ENCODE measurements around the gene CC2D1A. TPM values are rescaled to one million over a fixed set of nuclear protein-coding genes. Genes with fewer than 3 reads are reported as not detected.
"Not testable (repeated sequence)": the region's sequence is repeated elsewhere in the genome, so short reads cannot be mapped to it uniquely, and the experiment has no call there.

The CC2D1A gene
- total and polyA plus RNA-seq, 2 donors (not counting 1 experiment from before 2014, with no cell fraction given): 34.3 to 47.2 TPM

DNA sequence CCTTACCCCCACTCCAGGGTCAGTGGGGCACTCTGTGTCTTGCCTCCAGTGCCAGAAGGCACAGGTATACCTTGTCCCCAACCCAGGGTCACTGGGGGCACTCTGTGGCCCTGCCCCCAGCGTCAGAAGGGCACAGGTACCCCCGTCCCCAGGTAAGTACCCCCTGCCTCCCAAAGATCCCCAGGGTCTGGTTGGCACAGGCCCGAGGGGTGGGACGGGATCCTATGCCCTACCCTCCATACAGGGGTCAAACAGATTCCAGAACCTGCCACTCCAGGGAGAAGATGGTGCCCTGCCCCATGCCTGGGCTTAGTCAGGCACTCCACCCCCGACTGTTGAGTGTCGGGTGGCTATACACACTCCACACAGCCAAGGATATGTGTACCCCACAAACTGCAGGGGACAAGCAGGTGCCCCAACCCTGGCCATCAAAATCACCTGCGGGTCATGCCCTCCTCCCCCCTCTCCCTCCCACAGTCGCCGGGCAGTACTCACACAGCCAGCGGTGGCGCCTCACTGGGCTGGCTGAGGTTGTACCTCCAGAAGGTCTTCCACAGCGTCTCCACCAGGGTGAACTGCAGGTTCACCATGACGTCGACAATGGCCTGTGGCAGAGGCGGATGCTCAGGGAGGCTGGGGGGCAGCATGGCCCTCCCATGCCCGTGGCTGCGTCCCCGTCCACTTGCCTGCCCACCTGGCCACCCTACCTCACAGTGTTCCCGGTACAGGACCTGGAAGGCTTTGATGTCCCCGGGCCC is 60.1 kb downstream of the CC2D1A start:
- no peaks in the 10 kb centered on the region for H3K27me3 ChIP-seq (replicated peaks in 1 of 4; ENCODE audit: control extremely low read depth in 1 of 4, control insufficient read depth in 3 of 4, insufficient read depth in 4 of 4, low read length in 3 of 4)
- ChIA-PET CTCF (no interaction called here), POLR2A (interaction anchor here (0.5 to 0.6 kb wide), 2 partner anchors 48 to 68 kb away, joined by 3 to 5 read pairs; no protein-coding TSS in a partner anchor)
- Mint-ChIP-seq H3K9me3 (ENCODE audit: insufficient read depth) (no peaks in the 10 kb centered on the region), H3K4me3 (no peak overlapping the region), H3K4me1 (no peaks in the 10 kb centered on the region), H3K27ac (no peak overlapping the region), H3K27me3 (no peaks in the 10 kb centered on the region)
- no peaks in the 10 kb centered on the region for H4K20me1 ChIP-seq (ENCODE audit: control insufficient read depth, insufficient read depth, low read length, poor library complexity, severe bottlenecking)
- H3K36me3 ChIP-seq (replicated peaks in 1 of 2; ENCODE audit: control extremely low read depth in 1 of 2, control insufficient read depth in 1 of 2, extremely low read depth in 1 of 2, insufficient read depth in 2 of 2, low read length in 1 of 2): peaks cover 0 to 53% of the 10 kb centered on the region in 2 experiments
- H3K9ac ChIP-seq (ENCODE audit: low read length): no peak overlapping the region
- DNase-seq (peak; percentile 19), ATAC-seq (ENCODE audit: low read depth) (no peak)
- TF ChIP-seq, protein P1, sequence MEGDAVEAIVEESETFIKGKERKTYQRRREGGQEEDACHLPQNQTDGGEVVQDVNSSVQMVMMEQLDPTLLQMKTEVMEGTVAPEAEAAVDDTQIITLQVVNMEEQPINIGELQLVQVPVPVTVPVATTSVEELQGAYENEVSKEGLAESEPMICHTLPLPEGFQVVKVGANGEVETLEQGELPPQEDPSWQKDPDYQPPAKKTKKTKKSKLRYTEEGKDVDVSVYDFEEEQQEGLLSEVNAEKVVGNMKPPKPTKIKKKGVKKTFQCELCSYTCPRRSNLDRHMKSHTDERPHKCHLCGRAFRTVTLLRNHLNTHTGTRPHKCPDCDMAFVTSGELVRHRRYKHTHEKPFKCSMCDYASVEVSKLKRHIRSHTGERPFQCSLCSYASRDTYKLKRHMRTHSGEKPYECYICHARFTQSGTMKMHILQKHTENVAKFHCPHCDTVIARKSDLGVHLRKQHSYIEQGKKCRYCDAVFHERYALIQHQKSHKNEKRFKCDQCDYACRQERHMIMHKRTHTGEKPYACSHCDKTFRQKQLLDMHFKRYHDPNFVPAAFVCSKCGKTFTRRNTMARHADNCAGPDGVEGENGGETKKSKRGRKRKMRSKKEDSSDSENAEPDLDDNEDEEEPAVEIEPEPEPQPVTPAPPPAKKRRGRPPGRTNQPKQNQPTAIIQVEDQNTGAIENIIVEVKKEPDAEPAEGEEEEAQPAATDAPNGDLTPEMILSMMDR (IDR thresholded peaks at IDR 0.05): no peak
- TF ChIP-seq EZH2 (IDR thresholded peaks at IDR 0.05; ENCODE audit: borderline replicate concordance, insufficient read depth, low read depth, low read length, poor library complexity, severe bottlenecking): no peak
- H3K79me2 ChIP-seq (ENCODE audit: control insufficient read depth, insufficient read depth, low read length): no peaks in the 10 kb centered on the region
- no peak overlapping the region for H2AFZ ChIP-seq (ENCODE audit: insufficient read depth, low read depth, low read length, poor library complexity, severe bottlenecking)
- H3K27ac ChIP-seq (ENCODE audit: low read length in 2 of 2): no peak overlapping the region
- H3K9me3 ChIP-seq (ENCODE audit: control extremely low read depth in 1 of 3, control insufficient read depth in 2 of 3, insufficient read depth in 1 of 3, low read length in 2 of 3): peaks cover 0 to 3% (median 0%) of the 10 kb centered on the region in 3 donors
- no peak overlapping the region for H3K4me3 ChIP-seq (ENCODE audit: control extremely low read depth in 1 of 5, extremely low read depth in 1 of 5, insufficient read depth in 1 of 5, low read depth in 2 of 5, low read length in 4 of 5)
- H3K4me2 ChIP-seq (replicated peaks; ENCODE audit: low read depth, low read length, poor library complexity, severe bottlenecking): no peak overlapping the region
- intact Hi-C loops (cut with micrococcal nuclease): no loop called here
- no peaks in the 10 kb centered on the region for H3K4me1 ChIP-seq (ENCODE audit: control insufficient read depth in 2 of 2, insufficient read depth in 2 of 2, low read length in 2 of 2)
- 99% methylated on average over 19 of the region's 20 CpGs for WGBS (ENCODE audit: insufficient coverage)

DNA sequence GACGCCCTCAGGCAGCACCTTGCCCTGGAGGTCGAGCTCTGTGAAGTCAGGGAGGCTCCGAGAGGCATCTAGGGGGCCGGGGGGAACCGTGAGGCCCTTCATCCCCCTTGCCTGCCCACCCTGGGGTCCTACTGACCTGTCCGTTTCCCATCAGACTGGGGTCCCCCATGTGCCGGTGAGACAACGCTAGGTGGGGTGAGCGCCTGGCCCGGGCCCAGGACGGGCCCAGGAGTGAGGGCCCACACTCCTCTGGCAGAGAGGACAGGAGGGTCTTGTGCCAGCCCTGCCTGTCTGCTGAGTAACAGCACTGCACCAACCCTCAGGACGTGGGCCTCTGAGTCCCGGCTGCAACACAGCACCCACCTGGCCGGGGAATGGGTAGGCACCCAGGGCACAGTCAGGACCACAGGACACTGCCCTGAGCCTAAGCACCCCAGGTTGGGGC is 60.7 kb downstream of the CC2D1A start:
- H3K4me3 Mint-ChIP-seq: no peak overlapping the region
- Histone ChIP-seq H3K27ac (ENCODE audit: low read length in 2 of 2) (no peak overlapping the region), H4K20me1 (ENCODE audit: control insufficient read depth, insufficient read depth, low read length, poor library complexity, severe bottlenecking) (no peaks in the 10 kb centered on the region), H3K4me3 (ENCODE audit: control extremely low read depth in 1 of 5, extremely low read depth in 1 of 5, insufficient read depth in 1 of 5, low read depth in 2 of 5, low read length in 4 of 5) (no peak overlapping the region), H3K79me2 (ENCODE audit: control insufficient read depth, insufficient read depth, low read length) (no peaks in the 10 kb centered on the region), H3K36me3 (replicated peaks in 1 of 2; ENCODE audit: control extremely low read depth in 1 of 2, control insufficient read depth in 1 of 2, extremely low read depth in 1 of 2, insufficient read depth in 2 of 2, low read length in 1 of 2) (peaks cover 0 to 48% of the 10 kb centered on the region in 2 experiments), H2AFZ (ENCODE audit: insufficient read depth, low read depth, low read length, poor library complexity, severe bottlenecking) (no peak overlapping the region), H3K27me3 (replicated peaks in 1 of 4; ENCODE audit: control extremely low read depth in 1 of 4, control insufficient read depth in 3 of 4, insufficient read depth in 4 of 4, low read length in 3 of 4) (no peaks in the 10 kb centered on the region), H3K9ac (ENCODE audit: low read length) (no peak overlapping the region), H3K9me3 (ENCODE audit: control extremely low read depth in 1 of 3, control insufficient read depth in 2 of 3, insufficient read depth in 1 of 3, low read length in 2 of 3) (peaks cover 0 to 3% (median 0%) of the 10 kb centered on the region in 3 donors), H3K4me1 (ENCODE audit: control insufficient read depth in 2 of 2, insufficient read depth in 2 of 2, low read length in 2 of 2) (no peaks in the 10 kb centered on the region), H3K4me2 (replicated peaks; ENCODE audit: low read depth, low read length, poor library complexity, severe bottlenecking) (no peak overlapping the region)
- H3K4me1 Mint-ChIP-seq: no peaks in the 10 kb centered on the region
- DNase-seq: peak; percentile 4
- 96% methylated on average over 14 of the region's 14 CpGs for WGBS (ENCODE audit: insufficient coverage)
- intact Hi-C loops (cut with micrococcal nuclease): no loop called here
- H3K27me3 Mint-ChIP-seq: no peaks in the 10 kb centered on the region
- CTCF ChIA-PET: no interaction called here
- POLR2A ChIA-PET: interaction anchor here (0.5 to 0.6 kb wide), 3 partner anchors 48 to 68 kb away, joined by 3 to 5 read pairs (median 3); no protein-coding TSS in a partner anchor
- TF ChIP-seq EZH2 (IDR thresholded peaks at IDR 0.05; ENCODE audit: borderline replicate concordance, insufficient read depth, low read depth, low read length, poor library complexity, severe bottlenecking): no peak
- TF ChIP-seq, protein P1 (IDR thresholded peaks at IDR 0.05): no peak
- ATAC-seq (ENCODE audit: low read depth): no peak
- H3K9me3 Mint-ChIP-seq (ENCODE audit: insufficient read depth): no peaks in the 10 kb centered on the region
- no peak overlapping the region for H3K27ac Mint-ChIP-seq

DNA sequence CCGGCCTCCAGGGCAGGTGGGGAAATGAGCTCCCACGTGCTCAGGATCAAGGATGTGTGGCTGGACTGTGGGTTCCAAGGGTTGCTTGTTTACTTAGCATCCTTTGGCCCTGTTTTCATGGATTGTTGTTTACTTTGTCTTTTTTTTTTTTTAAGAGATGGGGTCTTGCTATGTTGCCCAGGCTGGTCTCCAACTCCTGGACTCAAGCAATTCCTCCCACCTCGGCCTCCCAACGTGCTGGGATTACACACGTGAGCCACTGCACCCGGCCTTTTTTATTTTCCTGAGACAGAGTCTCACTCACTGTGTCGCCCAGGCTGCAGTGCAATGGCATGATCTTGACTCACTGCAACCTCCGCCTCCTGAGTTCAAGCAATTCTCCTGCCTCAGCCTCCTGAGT is 61.2 kb downstream of the CC2D1A start:
- intact Hi-C loops (cut with micrococcal nuclease); CTCF ChIA-PET; H3K79me2 ChIP-seq (ENCODE audit: control insufficient read depth, insufficient read depth, low read length); H3K9me3 Mint-ChIP-seq (ENCODE audit: insufficient read depth); H4K20me1 ChIP-seq (ENCODE audit: control insufficient read depth, insufficient read depth, low read length, poor library complexity, severe bottlenecking); H2AFZ ChIP-seq (ENCODE audit: insufficient read depth, low read depth, low read length, poor library complexity, severe bottlenecking); H3K27ac Mint-ChIP-seq; H3K27me3 Mint-ChIP-seq; H3K4me1 Mint-ChIP-seq; H3K4me3 Mint-ChIP-seq; H3K9ac ChIP-seq (ENCODE audit: low read length); H3K4me1 ChIP-seq (ENCODE audit: control insufficient read depth in 2 of 2, insufficient read depth in 2 of 2, low read length in 2 of 2); H3K9me3 ChIP-seq (ENCODE audit: control extremely low read depth in 1 of 3, control insufficient read depth in 2 of 3, insufficient read depth in 1 of 3, low read length in 2 of 3); H3K27me3 ChIP-seq (replicated peaks in 1 of 4; ENCODE audit: control extremely low read depth in 1 of 4, control insufficient read depth in 3 of 4, insufficient read depth in 4 of 4, low read length in 3 of 4); DNase-seq; H3K27ac ChIP-seq (ENCODE audit: low read length in 2 of 2); ATAC-seq (ENCODE audit: low read depth); H3K4me3 ChIP-seq (ENCODE audit: control extremely low read depth in 1 of 5, extremely low read depth in 1 of 5, insufficient read depth in 1 of 5, low read depth in 2 of 5, low read length in 4 of 5); H3K4me2 ChIP-seq (replicated peaks; ENCODE audit: low read depth, low read length, poor library complexity, severe bottlenecking): not testable (repeated sequence)
- 96% methylated on average over 6 of the region's 8 CpGs for WGBS (ENCODE audit: insufficient coverage)
- peaks cover 0 to 50% of the 10 kb centered on the region in 2 experiments for H3K36me3 ChIP-seq (replicated peaks in 1 of 2; ENCODE audit: control extremely low read depth in 1 of 2, control insufficient read depth in 1 of 2, extremely low read depth in 1 of 2, insufficient read depth in 2 of 2, low read length in 1 of 2)
- POLR2A ChIA-PET: interaction anchor here (0.5 to 0.6 kb wide), 2 partner anchors 57 to 67 kb away, joined by 3 read pairs; no protein-coding TSS in a partner anchor

Measured in B cell (primary cell).